MCF 10A (cell line): ENCODE results near the gene PXMP4. TPM values are rescaled to one million over a fixed set of nuclear protein-coding genes. Genes with fewer than 3 reads are reported as not detected.

Experiments
- BruUV-seq: library from RNA; stranded (reverse); fragments of 400-500 nt; replicated peaks from 2 replicates; lab custom pipeline; 2021; lab: Mats Ljungman, UMichigan
- CTCF ChIA-PET: fragments of 300-600 bp; sonication (Branson Sonifier 250); formaldehyde crosslinking; extraction: SDS; loops from one replicate; lab custom pipeline; 2021; ENCODE audit warnings: antibody characterized with exemption, inconsistent platforms; lab: Yijun Ruan, JAX
- POLR2A ChIA-PET: fragments of 300-600, 350-650 bp; sonication (Branson Sonifier 250); formaldehyde crosslinking; extraction: SDS; loops from one replicate; lab custom pipeline; 2020; ENCODE audit warnings: antibody characterized with exemption, inconsistent platforms; lab: Yijun Ruan, JAX
- DNase-seq: peaks from one replicate; pipeline ENCODE4 v3.0.0-alpha.2; 2018; ENCODE audit not compliant: unreplicated experiment
- H3K27ac Mint-ChIP-seq: one replicate; pipeline ENCODE4 v1.8.0; 2022; ENCODE audit warnings: mild to moderate bottlenecking, low read depth, mixed read lengths; ENCODE audit not compliant: unreplicated experiment
- H3K27me3 Mint-ChIP-seq: one replicate; pipeline ENCODE4 v1.8.0; 2022; ENCODE audit warnings: mixed read lengths; ENCODE audit not compliant: insufficient read depth, unreplicated experiment
- H3K36me3 Mint-ChIP-seq: one replicate; pipeline ENCODE4 v1.8.0; 2022; ENCODE audit warnings: mild to moderate bottlenecking, moderate library complexity, mixed read lengths; ENCODE audit not compliant: insufficient read depth, unreplicated experiment
- H3K4me1 Mint-ChIP-seq: one replicate; pipeline ENCODE4 v1.8.0; 2022; ENCODE audit warnings: mixed read lengths; ENCODE audit not compliant: insufficient read depth, unreplicated experiment
- H3K4me3 Mint-ChIP-seq: one replicate; pipeline ENCODE4 v1.8.0; 2022; ENCODE audit warnings: mild to moderate bottlenecking, moderate library complexity, mixed read lengths; ENCODE audit not compliant: unreplicated experiment
- H3K9me3 Mint-ChIP-seq: one replicate; pipeline ENCODE4 v1.8.0; 2022; ENCODE audit warnings: mixed read lengths; ENCODE audit not compliant: unreplicated experiment
- intact Hi-C: fragments of 100-400 bp; cut with micrococcal nuclease; formaldehyde crosslinking; loops from 2 replicates; pipeline ENCODE4 v1.14.1; 2022
- total RNA-seq: library from RNA; stranded (reverse); gene quantifications from 2 replicates; pipeline ENCODE4 v1.2.3, GENCODE V29; 2022
- TF ChIP-seq, protein P1 (sequence below): fragments of 200-600 bp; IDR thresholded peaks from one replicate; pipeline ENCODE4 v1.8.0; 2022; ENCODE audit warnings: antibody characterized with exemption, mild to moderate bottlenecking; ENCODE audit not compliant: unreplicated experiment

Gene PXMP4
- total RNA-seq, 1 experiment from 2014 or later, result 3.9 TPM

DNA sequence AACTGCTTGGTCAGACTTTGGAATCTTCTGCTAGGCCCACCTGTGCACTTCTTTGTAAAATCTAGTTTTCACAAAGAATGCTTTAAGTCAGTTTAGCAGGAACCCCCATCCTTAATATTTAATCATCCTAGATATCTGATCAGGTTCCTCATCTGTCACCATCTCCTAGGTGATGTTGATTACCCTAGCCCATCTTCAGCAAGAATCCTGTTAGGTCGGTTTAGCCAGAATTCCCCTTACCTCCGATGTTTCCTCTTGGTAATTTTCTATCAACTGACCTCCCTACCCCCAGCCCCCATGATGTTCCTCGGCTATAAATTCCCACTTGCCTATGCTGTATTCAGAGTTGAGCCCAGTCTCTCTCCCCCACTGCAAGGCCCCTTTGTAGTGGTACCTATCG is 9.0 kb upstream of the PXMP4 start:
- H3K27ac Mint-ChIP-seq, result no peak overlapping the region
- no peak for DNase-seq
- POLR2A ChIA-PET, result interaction anchor here (2.9 kb wide), 1 partner anchor 9 kb away, joined by 9 read pairs; the partner anchor contains the start of gene PXMP4
- no TSS peak for BruUV-seq
- H3K9me3 Mint-ChIP-seq, result no peaks in the 10 kb centered on the region
- CTCF ChIA-PET, result no interaction called here
- no peak overlapping the region for H3K4me3 Mint-ChIP-seq
- H3K4me1 Mint-ChIP-seq, result peaks cover 16% of the 10 kb centered on the region
- intact Hi-C loops, result no loop called here
- TF ChIP-seq, protein P1, sequence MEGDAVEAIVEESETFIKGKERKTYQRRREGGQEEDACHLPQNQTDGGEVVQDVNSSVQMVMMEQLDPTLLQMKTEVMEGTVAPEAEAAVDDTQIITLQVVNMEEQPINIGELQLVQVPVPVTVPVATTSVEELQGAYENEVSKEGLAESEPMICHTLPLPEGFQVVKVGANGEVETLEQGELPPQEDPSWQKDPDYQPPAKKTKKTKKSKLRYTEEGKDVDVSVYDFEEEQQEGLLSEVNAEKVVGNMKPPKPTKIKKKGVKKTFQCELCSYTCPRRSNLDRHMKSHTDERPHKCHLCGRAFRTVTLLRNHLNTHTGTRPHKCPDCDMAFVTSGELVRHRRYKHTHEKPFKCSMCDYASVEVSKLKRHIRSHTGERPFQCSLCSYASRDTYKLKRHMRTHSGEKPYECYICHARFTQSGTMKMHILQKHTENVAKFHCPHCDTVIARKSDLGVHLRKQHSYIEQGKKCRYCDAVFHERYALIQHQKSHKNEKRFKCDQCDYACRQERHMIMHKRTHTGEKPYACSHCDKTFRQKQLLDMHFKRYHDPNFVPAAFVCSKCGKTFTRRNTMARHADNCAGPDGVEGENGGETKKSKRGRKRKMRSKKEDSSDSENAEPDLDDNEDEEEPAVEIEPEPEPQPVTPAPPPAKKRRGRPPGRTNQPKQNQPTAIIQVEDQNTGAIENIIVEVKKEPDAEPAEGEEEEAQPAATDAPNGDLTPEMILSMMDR, result no peak
- H3K27me3 Mint-ChIP-seq, result no peaks in the 10 kb centered on the region
- H3K36me3 Mint-ChIP-seq, result no peaks in the 10 kb centered on the region

DNA sequence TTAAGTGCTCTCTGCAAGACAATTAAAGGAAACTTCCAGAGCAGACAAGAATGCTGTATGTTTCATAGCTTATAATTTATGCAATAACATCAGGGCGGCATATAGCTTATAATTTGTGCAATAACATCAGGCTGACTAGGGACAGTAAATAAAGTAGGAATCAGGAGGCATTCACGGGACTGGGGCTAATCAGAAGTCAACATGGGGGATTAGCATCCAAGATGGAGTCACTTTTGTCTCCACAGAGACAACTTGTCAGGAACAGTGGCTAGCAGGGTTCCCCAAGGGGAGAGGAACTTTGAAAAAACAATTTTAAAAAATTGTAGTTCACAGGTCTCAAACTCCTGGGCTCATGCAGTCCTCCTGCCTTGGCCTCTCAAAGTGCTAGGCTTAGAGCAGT is 8.4 kb upstream of the PXMP4 start:
- H3K4me3 Mint-ChIP-seq, result no peak overlapping the region

DNA sequence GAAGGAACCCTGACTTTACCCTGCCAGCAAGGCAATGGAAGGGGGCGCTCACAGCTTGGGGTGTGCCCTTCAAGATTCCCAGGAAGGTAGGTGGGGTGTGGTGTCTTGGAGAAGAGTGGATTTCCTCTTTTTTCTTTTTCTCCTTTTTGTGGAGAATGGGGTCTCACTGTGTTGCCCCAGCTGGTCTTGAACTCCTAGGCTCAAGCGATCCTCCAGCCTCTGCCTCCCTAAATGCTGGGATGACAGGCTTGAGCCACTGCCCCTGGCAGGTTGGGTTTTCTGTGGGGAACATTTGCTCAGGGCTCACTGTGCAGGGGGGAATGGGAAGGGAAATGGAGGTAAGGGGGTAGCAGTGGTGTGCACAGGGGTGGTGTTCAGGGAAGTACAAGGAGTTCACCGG is 7.7 kb upstream of the PXMP4 start:
- no peak for DNase-seq
- POLR2A ChIA-PET, result interaction anchor here (1.0 to 2.9 kb wide), 3 partner anchors 8 to 84 kb away, joined by 3 to 9 read pairs (median 9); partner anchors contain the start of genes CHMP4B and PXMP4
- TF ChIP-seq, protein P1, result no peak
- no peaks in the 10 kb centered on the region for H3K27me3 Mint-ChIP-seq
- CTCF ChIA-PET, result no interaction called here
- H3K9me3 Mint-ChIP-seq, result no peaks in the 10 kb centered on the region
- H3K4me1 Mint-ChIP-seq, result peaks cover 8% of the 10 kb centered on the region
- H3K36me3 Mint-ChIP-seq, result peaks cover 5% of the 10 kb centered on the region
- H3K4me3 Mint-ChIP-seq, result no peak overlapping the region
- H3K27ac Mint-ChIP-seq, result peak overlapping the region; percentile 35
- intact Hi-C loops, result no loop called here
- BruUV-seq, result no TSS peak

More for the DNA sequence above, 8.4 kb upstream of the PXMP4 start:
- ChIA-PET POLR2A (interaction anchor here (1.0 to 2.9 kb wide), 2 partner anchors 9 to 83 kb away, joined by 3 to 9 read pairs; partner anchors contain the start of genes CHMP4B and PXMP4), CTCF (interaction anchor here (0.7 kb wide), 1 partner anchor 57 kb away, joined by 3 read pairs; no protein-coding TSS in a partner anchor)
- Mint-ChIP-seq H3K4me1 (peaks cover 10% of the 10 kb centered on the region), H3K27me3 (no peaks in the 10 kb centered on the region), H3K9me3 (no peaks in the 10 kb centered on the region), H3K27ac (no peak overlapping the region), H3K36me3 (peaks cover 5% of the 10 kb centered on the region)
- intact Hi-C loops, result no loop called here
- DNase-seq, result no peak
- TF ChIP-seq, protein P1, result no peak
- no TSS peak for BruUV-seq

DNA sequence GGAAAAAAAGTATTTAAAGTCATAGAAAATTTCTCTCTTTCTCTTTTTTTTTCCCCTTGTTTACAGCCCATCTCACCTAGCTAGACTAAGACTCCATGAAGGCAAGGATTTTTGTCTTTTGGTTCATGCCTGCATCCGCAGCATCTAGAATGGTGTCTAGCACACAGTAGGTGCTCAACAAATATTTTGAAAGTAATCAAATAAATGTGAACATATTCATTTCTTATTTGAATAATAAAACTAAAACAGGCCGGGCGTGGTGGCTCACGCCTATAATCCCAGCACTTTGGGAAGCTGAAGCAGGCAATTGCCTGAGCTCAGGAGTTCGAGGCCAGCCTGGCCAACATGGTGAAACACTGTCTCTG is 7.0 kb upstream of the PXMP4 start:
- DNase-seq, result no peak
- Mint-ChIP-seq H3K27me3 (no peaks in the 10 kb centered on the region), H3K36me3 (peaks cover 5% of the 10 kb centered on the region), H3K9me3 (no peaks in the 10 kb centered on the region), H3K27ac (no peak overlapping the region), H3K4me1 (peaks cover 8% of the 10 kb centered on the region), H3K4me3 (no peak overlapping the region)
- BruUV-seq, result no TSS peak
- CTCF ChIA-PET, result interaction anchor here (0.5 to 0.6 kb wide), 2 partner anchors 8 to 133 kb away, joined by 3 read pairs; no protein-coding TSS in a partner anchor
- intact Hi-C loops, result no loop called here
- POLR2A ChIA-PET, result interaction anchor here (0.6 to 2.2 kb wide), 4 partner anchors 45 to 254 kb away, joined by 3 to 9 read pairs (median 3); partner anchors contain the start of genes ACTL10 and CHMP4B
- TF ChIP-seq, protein P1, result no peak
